ENCODE data around the gene CFAP45. TPM values are rescaled to one million over a fixed set of nuclear protein-coding genes. Genes with fewer than 3 reads are reported as not detected.

The CFAP45 gene
- polyA plus RNA-seq, 1 of the 3 experiments (the other 2 are of a cell fraction): 0.74 TPM

DNA sequence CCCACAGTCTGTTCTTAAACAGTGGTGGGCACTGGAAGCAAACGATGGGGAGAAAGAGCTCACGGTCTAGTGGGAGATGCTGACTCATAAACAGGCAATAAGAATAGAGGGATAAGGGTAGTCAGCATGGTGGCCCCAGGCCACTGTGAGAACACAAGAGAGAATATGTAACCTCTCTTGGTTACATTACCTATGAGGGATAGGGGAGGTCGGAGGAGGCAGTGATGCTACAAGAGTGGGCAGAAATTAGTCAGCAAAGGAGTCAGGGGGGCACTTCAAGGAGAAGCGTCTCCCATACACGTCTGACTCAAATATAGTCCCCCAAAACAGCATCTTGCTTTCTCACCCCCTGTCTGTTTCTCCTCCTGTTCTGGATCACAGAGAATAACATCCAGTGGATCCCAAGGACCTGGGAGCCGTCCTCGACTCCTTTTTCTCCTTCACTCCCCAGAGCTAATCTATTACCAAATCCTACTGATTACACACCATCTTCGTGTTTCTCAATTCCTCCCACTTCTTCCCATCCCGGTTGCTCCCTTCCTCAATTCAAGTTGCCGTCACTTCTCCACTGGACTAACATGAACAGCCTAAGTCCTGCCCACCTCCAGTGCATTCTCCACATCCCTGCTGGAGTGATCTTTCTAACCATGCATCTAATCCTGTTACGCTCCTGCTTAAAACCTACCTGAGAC lies 71.2 kb downstream of the CFAP45 start:
- H3K79me2 ChIP-seq (ENCODE audit: insufficient read depth): no peaks in the 10 kb centered on the region
- no peaks in the 10 kb centered on the region for H3K9me3 ChIP-seq
- H3K9me2 ChIP-seq: no peaks in the 10 kb centered on the region
- no peaks in the 10 kb centered on the region for H4K20me1 ChIP-seq (ENCODE audit: insufficient read depth)
- no peaks in the 10 kb centered on the region for H3F3A ChIP-seq (replicated peaks; ENCODE audit: insufficient read depth)
- no peak overlapping the region for H3K4me2 ChIP-seq
- no peaks in the 10 kb centered on the region for H3K27me3 ChIP-seq (ENCODE audit: insufficient read depth)
- no peak overlapping the region for H3K9ac ChIP-seq
- no peaks in the 10 kb centered on the region for H3K36me3 ChIP-seq (replicated peaks in 1 of 2; ENCODE audit: control insufficient read depth in 1 of 2, insufficient read depth in 2 of 2, low read length in 1 of 2)
- ChIA-PET POLR2A (no interaction called here), CTCF (interaction anchor here (3.5 to 8.8 kb wide), 2 partner anchors 30 to 62 kb away, joined by 12 to 41 read pairs; no protein-coding TSS in a partner anchor)
- WGBS (ENCODE audit: low lambda C conversion rate): 88% methylated on average over 11 of the region's 11 CpGs
- H3K27ac ChIP-seq (ENCODE audit: low read depth in 2 of 2, low read length in 1 of 2): no peak overlapping the region
- H3K4me1 ChIP-seq (ENCODE audit: control insufficient read depth in 1 of 2, insufficient read depth in 2 of 2, low read depth in 1 of 2, low read length in 1 of 2): peaks cover 13 to 14% of the 10 kb centered on the region in 2 experiments; a peak in 2 of 4 replicates
- no peak overlapping the region for H3K4me3 ChIP-seq (ENCODE audit: low read depth in 2 of 2, low read length in 1 of 2)
- no peak for DNase-seq
- H2AFZ ChIP-seq (ENCODE audit: low read depth): no peak overlapping the region
- TF ChIP-seq POLR2AphosphoS5 (IDR thresholded peaks at IDR 0.05; ENCODE audit: low read depth, low read length): no peak
- no peak for TF ChIP-seq GATA2 (CRISPR knock-in tag; IDR thresholded peaks at IDR 0.05)
- no peak for TF ChIP-seq MAX (IDR thresholded peaks at IDR 0.05; ENCODE audit: low read depth)
- TF ChIP-seq TEAD4 (IDR thresholded peaks at IDR 0.05; ENCODE audit: borderline replicate concordance, insufficient read depth): no peak
- no peak for TF ChIP-seq SIN3A (IDR thresholded peaks at IDR 0.05; ENCODE audit: borderline replicate concordance, low read depth, low read length)
- TF ChIP-seq, protein P1, sequence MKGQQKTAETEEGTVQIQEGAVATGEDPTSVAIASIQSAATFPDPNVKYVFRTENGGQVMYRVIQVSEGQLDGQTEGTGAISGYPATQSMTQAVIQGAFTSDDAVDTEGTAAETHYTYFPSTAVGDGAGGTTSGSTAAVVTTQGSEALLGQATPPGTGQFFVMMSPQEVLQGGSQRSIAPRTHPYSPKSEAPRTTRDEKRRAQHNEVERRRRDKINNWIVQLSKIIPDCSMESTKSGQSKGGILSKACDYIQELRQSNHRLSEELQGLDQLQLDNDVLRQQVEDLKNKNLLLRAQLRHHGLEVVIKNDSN (IDR thresholded peaks at IDR 0.05; ENCODE audit: borderline replicate concordance, low read depth): no peak

GRCh38 chr1:159828176-159828575 lies 71.8 kb downstream of the CFAP45 start:
- Histone ChIP-seq H3K27me3 (ENCODE audit: insufficient read depth) (no peaks in the 10 kb centered on the region), H3K9me2 (no peaks in the 10 kb centered on the region), H4K20me1 (ENCODE audit: insufficient read depth) (no peaks in the 10 kb centered on the region), H3K9ac (no peak overlapping the region), H3K4me1 (ENCODE audit: control insufficient read depth in 1 of 2, insufficient read depth in 2 of 2, low read depth in 1 of 2, low read length in 1 of 2) (peaks cover 13 to 20% of the 10 kb centered on the region in 2 experiments; a peak in 2 of 4 replicates), H3K36me3 (replicated peaks in 1 of 2; ENCODE audit: control insufficient read depth in 1 of 2, insufficient read depth in 2 of 2, low read length in 1 of 2) (no peaks in the 10 kb centered on the region), H3F3A (replicated peaks; ENCODE audit: insufficient read depth) (no peaks in the 10 kb centered on the region), H3K4me2 (no peak overlapping the region), H3K27ac (ENCODE audit: low read depth in 2 of 2, low read length in 1 of 2) (no peak overlapping the region), H3K79me2 (ENCODE audit: insufficient read depth) (no peaks in the 10 kb centered on the region), H3K9me3 (no peaks in the 10 kb centered on the region), H2AFZ (ENCODE audit: low read depth) (no peak overlapping the region), H3K4me3 (ENCODE audit: low read depth in 2 of 2, low read length in 1 of 2) (no peak overlapping the region)
- ChIA-PET CTCF (interaction anchor here (3.5 to 8.8 kb wide), 2 partner anchors 30 to 63 kb away, joined by 12 to 41 read pairs; no protein-coding TSS in a partner anchor), POLR2A (no interaction called here)
- TF ChIP-seq NRF1 (IDR thresholded peaks at IDR 0.05; ENCODE audit: low read depth, low read length) (no peak), GATA2 (CRISPR knock-in tag; IDR thresholded peaks at IDR 0.05) (no peak), EZH2phosphoT487 (IDR thresholded peaks at IDR 0.05; ENCODE audit: borderline replicate concordance, low read depth) (no peak), SIN3A (IDR thresholded peaks at IDR 0.05; ENCODE audit: borderline replicate concordance, low read depth, low read length) (no peak), IRF3 (IDR thresholded peaks at IDR 0.05; ENCODE audit: low read depth, low read length) (no peak), ELF1 (IDR thresholded peaks at IDR 0.05) (no peak), FOSL2 (IDR thresholded peaks at IDR 0.05; ENCODE audit: borderline replicate concordance, low read depth) (no peak), TAF1 (IDR thresholded peaks at IDR 0.05; ENCODE audit: borderline replicate concordance, low read depth, low read length) (no peak), GABPA (IDR thresholded peaks at IDR 0.05; ENCODE audit: low read depth) (no peak), RXRA (IDR thresholded peaks at IDR 0.05; ENCODE audit: borderline replicate concordance, low read depth) (no peak)
- 67% methylated on average over 3 of the region's 3 CpGs for WGBS (ENCODE audit: low lambda C conversion rate)
- no peak for DNase-seq

Measured in SK-N-SH (cell line).